Activated naive CD4-positive, alpha-beta T cell treated with anti-CD3 and anti-CD28 coated beads, Interleukin-2, amount 50 U/mL, for 72 hours (primary cell): Measurements from ENCODE around the gene XYLB. TPM values are rescaled to one million over a fixed set of nuclear protein-coding genes. Genes with fewer than 3 reads are reported as not detected.
"Not testable (repeated sequence)": the region's sequence is repeated elsewhere in the genome, so short reads cannot be mapped to it uniquely, and the experiment has no call there.

ENCODE experiments used
- ATAC-seq, 2 donors: fragments of 150-1000 bp; cut with Tn5 transposase; 2 replicates each; pipeline ENCODE4 v1.10.0; 2021; ENCODE audit warnings: mild to moderate bottlenecking in 2 of 2, moderate library complexity in 2 of 2
- DNase-seq, 2 donors: peaks; one replicate each; pipeline ENCODE4 v3.0.0; 2021 to 2022; ENCODE audit warnings: low spot score in 2 of 2
- H3K27ac Mint-ChIP-seq, 2 donors: one replicate each; pipeline ENCODE4 v1.8.0; 2022; ENCODE audit warnings: mild to moderate bottlenecking in 2 of 2, mixed read lengths in 2 of 2
- H3K36me3 Mint-ChIP-seq, 2 donors: one replicate each; pipeline ENCODE4 v1.8.0; 2022; ENCODE audit warnings: mixed read lengths in 2 of 2
- H3K9me3 Mint-ChIP-seq, 2 donors: one replicate each; pipeline ENCODE4 v1.8.0; 2022; ENCODE audit warnings: mixed read lengths in 2 of 2
- total RNA-seq, 2 donors: library from RNA; stranded (reverse); gene quantifications; one replicate each; pipeline ENCODE4 v1.2.3, GENCODE V29; 2022

The XYLB gene
- total RNA-seq, 2 donors from 2014 or later: 2.3 to 9.8 TPM

GRCh38 chr3:38316356-38317191 lies 30.0 kb upstream of the XYLB start:
- Mint-ChIP-seq H3K9me3 (no peaks in the 10 kb centered on the region), H3K36me3 (no peaks in the 10 kb centered on the region), H3K27ac (no peak overlapping the region)
- ATAC-seq (no peak), DNase-seq (no peak)

- Mint-ChIP-seq H3K9me3 (no peaks in the 10 kb centered on the region), H3K36me3 (no peaks in the 10 kb centered on the region), H3K27ac (no peak overlapping the region)
- ATAC-seq: no peak
- no peak for DNase-seq
Observed at GRCh38 chr3:38317192-38317759, 29.3 kb upstream of the XYLB start.

- Mint-ChIP-seq H3K27ac (no peak overlapping the region), H3K9me3 (no peaks in the 10 kb centered on the region), H3K36me3 (no peaks in the 10 kb centered on the region)
- DNase-seq (no peak), ATAC-seq (no peak)
Observed at GRCh38 chr3:38318766-38319671, 27.6 kb upstream of the XYLB start.

- ATAC-seq, H3K27ac Mint-ChIP-seq, H3K36me3 Mint-ChIP-seq, H3K9me3 Mint-ChIP-seq, DNase-seq: not testable (repeated sequence)
Observed at GRCh38 chr3:38320638-38321037, 25.9 kb upstream of the XYLB start.

GRCh38 chr3:38323060-38323459 lies 23.5 kb upstream of the XYLB start:
- no peak for ATAC-seq

GRCh38 chr3:38325256-38325655 lies 21.3 kb upstream of the XYLB start:
- Mint-ChIP-seq H3K27ac (no peak overlapping the region), H3K36me3 (no peaks in the 10 kb centered on the region), H3K9me3 (no peaks in the 10 kb centered on the region)
- DNase-seq (no peak), ATAC-seq (no peak)

More at GRCh38 chr3:38323060-38323459, 23.5 kb upstream of the XYLB start:
- Mint-ChIP-seq H3K27ac (no peak overlapping the region), H3K36me3 (no peaks in the 10 kb centered on the region), H3K9me3 (no peaks in the 10 kb centered on the region)
- no peak for DNase-seq

- Mint-ChIP-seq H3K9me3 (no peaks in the 10 kb centered on the region), H3K36me3 (no peaks in the 10 kb centered on the region), H3K27ac (peak overlapping the region in 1 of 2 donors; percentile 61)
- DNase-seq: no peak
- ATAC-seq: peak; percentile 76 to 88
Observed at GRCh38 chr3:38327335-38328009, 19.1 kb upstream of the XYLB start.

- DNase-seq: no peak
- no peak for ATAC-seq
- Mint-ChIP-seq H3K36me3 (no peaks in the 10 kb centered on the region), H3K27ac (no peak overlapping the region), H3K9me3 (no peaks in the 10 kb centered on the region)
Observed at GRCh38 chr3:38331257-38332022, 15.1 kb upstream of the XYLB start.

GRCh38 chr3:38332201-38332600 lies 14.4 kb upstream of the XYLB start:
- ATAC-seq (no peak), DNase-seq (no peak)
- Mint-ChIP-seq H3K36me3 (no peaks in the 10 kb centered on the region), H3K27ac (no peak overlapping the region), H3K9me3 (no peaks in the 10 kb centered on the region)

- ATAC-seq: no peak
- Mint-ChIP-seq H3K27ac (no peak overlapping the region), H3K36me3 (no peaks in the 10 kb centered on the region), H3K9me3 (no peaks in the 10 kb centered on the region)
- DNase-seq: no peak
Observed at GRCh38 chr3:38334142-38335055, 12.2 kb upstream of the XYLB start.

GRCh38 chr3:38335263-38335662 lies 11.3 kb upstream of the XYLB start:
- DNase-seq (no peak), ATAC-seq (no peak)
- H3K27ac Mint-ChIP-seq: no peak overlapping the region
- H3K9me3 Mint-ChIP-seq: no peaks in the 10 kb centered on the region
- H3K36me3 Mint-ChIP-seq: no peaks in the 10 kb centered on the region

- no peak for ATAC-seq
Observed at GRCh38 chr3:38337703-38338102, 8.9 kb upstream of the XYLB start.

GRCh38 chr3:38343797-38344594 lies 2.6 kb upstream of the XYLB start:
- DNase-seq: no peak
- Mint-ChIP-seq H3K36me3 (peaks cover 0 to 5% of the 10 kb centered on the region in 2 donors), H3K9me3 (no peaks in the 10 kb centered on the region), H3K27ac (no peak overlapping the region)
- ATAC-seq: no peak

More at GRCh38 chr3:38337703-38338102, 8.9 kb upstream of the XYLB start:
- H3K36me3 Mint-ChIP-seq: no peaks in the 10 kb centered on the region
- no peaks in the 10 kb centered on the region for H3K9me3 Mint-ChIP-seq
- no peak overlapping the region for H3K27ac Mint-ChIP-seq
- no peak for DNase-seq

- Mint-ChIP-seq H3K9me3 (no peaks in the 10 kb centered on the region), H3K27ac (no peak overlapping the region), H3K36me3 (peaks cover 0 to 5% of the 10 kb centered on the region in 2 donors)
- peak; percentile 44 to 47 for ATAC-seq
- no peak for DNase-seq
Observed at GRCh38 chr3:38345879-38346586, 552 bp upstream of the XYLB start.
